CD4-positive, alpha-beta T cell treated with Interleukin-6 at 100 ng/mL for 8 hours (primary cell): Measurements from ENCODE around the gene C22orf15.

Experiments used
- DNase-seq: peaks from one replicate; pipeline ENCODE4 v3.0.0-alpha.2; 2020; ENCODE audit warnings: mixed read lengths, low spot score

The C22orf15 gene

DNA sequence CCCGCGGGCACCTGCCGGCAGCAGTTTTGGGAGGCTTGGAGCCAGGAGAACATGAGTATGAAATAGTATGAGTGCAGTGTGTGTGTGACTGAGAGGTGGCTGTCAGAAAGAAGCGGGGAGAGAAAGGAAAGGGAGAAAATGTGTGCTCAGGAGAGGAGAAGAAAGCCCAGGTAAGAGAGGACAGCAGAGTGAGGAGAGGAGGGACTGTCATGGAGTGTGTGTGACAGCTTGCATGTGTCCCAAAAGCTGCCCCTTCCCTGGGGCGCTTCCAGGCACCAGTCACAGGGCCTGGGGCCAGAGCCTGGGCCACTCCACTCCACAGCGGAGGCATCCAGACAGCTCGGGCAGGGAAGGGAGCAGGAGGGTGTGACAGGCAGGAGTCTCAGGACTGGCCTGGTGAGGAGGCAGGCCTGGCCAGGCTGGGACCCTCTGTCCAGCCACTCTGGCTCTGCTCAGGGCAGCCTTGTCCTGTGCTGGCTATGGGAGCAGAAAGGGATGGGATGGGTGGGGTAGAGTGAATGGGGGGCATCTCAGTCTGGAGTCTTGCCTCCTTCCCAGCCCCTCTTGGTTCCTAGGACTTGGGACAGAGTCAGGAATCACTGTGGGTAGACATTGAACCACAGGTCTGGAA lies 10.8 kb downstream of the C22orf15 start:
- no peak for DNase-seq

- no peak for DNase-seq
Measured at GRCh38 chr22:23774114-23774921, 11.5 kb downstream of the C22orf15 start.

DNA sequence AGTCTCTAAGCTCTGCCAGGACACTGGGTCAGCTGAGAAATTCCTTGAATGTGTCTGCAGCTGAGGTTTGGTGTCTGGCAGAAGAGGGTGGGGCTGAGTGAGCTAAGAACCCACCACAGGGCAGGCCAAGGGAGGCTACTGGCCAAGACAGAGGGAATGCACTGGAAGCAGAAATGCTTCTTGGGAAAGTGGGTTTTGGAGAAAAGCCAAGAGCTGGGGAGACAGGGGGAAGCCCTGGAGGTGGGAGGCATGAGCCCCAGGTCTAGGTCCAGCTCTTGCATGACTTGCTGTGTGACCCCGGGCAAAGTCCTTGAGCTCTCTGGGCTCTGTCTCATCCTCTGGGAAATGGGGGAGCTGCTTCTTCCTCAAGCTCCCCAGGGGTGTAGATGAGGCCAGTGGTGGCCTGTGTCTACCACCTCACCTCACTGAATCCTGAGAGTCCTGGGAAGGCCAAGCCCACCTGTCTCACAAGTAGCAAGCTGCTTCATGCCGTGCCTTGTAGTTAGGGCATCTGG lies 12.2 kb downstream of the C22orf15 start:
- no peak for DNase-seq

DNA sequence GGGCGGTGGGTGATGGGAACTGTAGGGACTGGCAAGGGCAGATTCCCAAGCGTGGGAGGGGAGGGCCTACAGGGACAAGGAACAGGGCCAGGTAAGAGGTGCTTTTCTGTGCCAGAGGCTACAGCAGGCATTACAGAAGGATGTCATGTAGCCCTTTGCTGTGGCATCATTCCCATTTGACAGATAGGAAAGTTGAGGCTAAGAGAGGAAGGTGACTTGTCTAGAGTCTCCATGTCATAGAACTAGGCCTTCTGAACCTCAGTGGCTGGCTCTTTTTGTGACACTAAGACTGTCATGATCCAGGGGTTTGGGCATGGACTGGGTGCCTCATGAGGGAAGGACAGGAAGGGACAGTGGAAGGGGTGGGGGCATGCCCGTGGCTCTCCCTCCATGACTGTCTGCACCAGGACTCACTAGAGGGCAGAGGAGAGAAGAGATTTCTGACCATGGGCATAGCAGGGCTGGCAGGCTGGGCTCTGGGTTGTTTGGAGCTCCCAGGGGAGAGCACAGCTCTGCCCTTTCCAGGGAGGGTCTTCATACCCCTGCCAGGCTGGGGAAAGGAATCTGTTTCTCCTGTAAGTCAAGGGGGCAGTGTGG lies 13.1 kb downstream of the C22orf15 start:
- no peak for DNase-seq

- DNase-seq: no peak
Measured at GRCh38 chr22:23777776-23778576, 15.2 kb downstream of the C22orf15 start.

- DNase-seq: no peak
Measured at GRCh38 chr22:23778577-23778900, 15.7 kb downstream of the C22orf15 start.

- DNase-seq: no peak
Measured at GRCh38 chr22:23779083-23779482, 16.3 kb downstream of the C22orf15 start.

GRCh38 chr22:23779731-23780130 lies 16.9 kb downstream of the C22orf15 start:
- DNase-seq: no peak

GRCh38 chr22:23780146-23780748 lies 17.5 kb downstream of the C22orf15 start:
- DNase-seq: no peak

- no peak for DNase-seq
Measured at GRCh38 chr22:23781065-23781464, 18.3 kb downstream of the C22orf15 start.

- DNase-seq: no peak
Measured at GRCh38 chr22:23781511-23782183, 18.9 kb downstream of the C22orf15 start.

- DNase-seq: no peak
Measured at GRCh38 chr22:23782252-23782651, 19.5 kb downstream of the C22orf15 start.

DNA sequence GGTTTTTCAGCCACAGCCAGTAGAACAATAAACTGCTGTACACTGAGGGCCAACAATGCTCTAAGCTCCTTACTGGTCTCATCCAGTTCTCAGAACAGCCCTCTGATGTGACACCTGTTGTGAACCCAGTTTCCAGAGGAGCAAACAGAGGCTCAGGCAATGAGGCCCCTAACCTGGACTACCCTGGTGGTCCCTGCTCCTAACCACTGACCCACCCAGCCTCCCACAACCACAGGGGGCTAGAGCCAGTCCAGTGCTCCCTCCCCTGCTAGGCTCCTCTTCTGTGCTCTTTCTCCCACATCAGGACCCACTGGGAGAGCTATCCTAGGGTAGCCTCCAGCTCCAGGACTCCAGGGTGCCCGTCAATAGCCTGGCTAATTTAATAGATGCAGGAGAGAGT lies 19.9 kb downstream of the C22orf15 start:
- no peak for DNase-seq

GRCh38 chr22:23783265-23784150 lies 20.7 kb downstream of the C22orf15 start:
- no peak for DNase-seq

- no peak for DNase-seq
Measured at GRCh38 chr22:23784215-23784732, 21.5 kb downstream of the C22orf15 start.

- no peak for DNase-seq
Measured at GRCh38 chr22:23786261-23786710, 23.5 kb downstream of the C22orf15 start.

DNA sequence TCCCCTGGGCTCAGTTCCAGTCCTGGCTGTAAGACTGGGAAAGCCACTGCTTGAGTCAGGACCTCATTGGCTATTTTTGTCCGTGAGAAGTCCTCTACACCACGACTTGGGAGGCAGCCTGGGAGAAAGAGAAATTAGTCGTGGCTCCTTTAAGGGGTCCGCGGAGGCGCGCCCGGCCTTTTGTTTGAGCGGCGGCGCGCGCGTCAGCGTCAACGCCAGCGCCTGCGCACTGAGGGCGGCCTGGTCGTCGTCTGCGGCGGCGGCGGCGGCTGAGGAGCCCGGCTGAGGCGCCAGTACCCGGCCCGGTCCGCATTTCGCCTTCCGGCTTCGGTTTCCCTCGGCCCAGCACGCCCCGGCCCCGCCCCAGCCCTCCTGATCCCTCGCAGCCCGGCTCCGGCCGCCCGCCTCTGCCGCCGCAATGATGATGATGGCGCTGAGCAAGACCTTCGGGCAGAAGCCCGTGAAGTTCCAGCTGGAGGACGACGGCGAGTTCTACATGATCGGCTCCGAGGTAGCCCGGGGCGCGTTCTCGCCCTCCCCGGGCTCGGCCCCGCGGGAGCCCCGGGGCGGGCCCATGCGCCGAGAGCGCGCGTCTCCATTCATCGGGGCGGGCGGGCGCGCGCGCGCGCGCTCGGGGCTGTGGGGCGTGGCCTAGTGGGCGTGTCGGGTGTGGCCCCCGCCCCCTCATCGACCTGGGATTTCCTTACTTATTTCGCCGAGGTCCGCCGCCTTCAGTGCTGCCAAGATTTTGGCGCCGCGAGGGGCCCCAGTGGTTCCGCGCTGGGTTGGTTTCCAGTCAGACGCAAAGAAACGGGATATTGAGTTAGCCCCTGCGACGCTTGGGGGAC lies 24.2 kb downstream of the C22orf15 start, which contains the start of gene SMARCB1:
Gene SMARCB1, plus strand, starts transcription at position 215 of the 848 bp plus-strand sequence. Its CDS starts 204 bp downstream, at position 419.
- peak; percentile 86 for DNase-seq

DNA sequence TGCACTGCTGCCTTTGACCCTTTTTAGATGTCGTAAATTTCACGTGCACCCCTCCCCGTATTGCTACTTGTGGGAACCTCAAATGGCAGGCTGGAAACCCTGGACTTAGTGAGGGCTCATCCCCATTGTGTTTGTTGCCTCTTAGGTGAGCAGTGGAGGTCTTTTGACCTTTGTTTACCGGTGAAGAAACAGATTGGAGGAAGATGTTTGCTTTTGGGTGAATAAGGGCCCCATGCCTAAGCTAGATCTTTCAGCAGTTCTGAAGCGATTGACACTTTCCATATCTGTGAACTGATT lies 24.8 kb downstream of the C22orf15 start:
- DNase-seq: no peak

- DNase-seq: no peak
Measured at GRCh38 chr22:23787910-23788309, 25.1 kb downstream of the C22orf15 start.
